ENCODE measurements around the gene CPNE8.

CPNE8 gene

GRCh38 chr12:38638401-38638800, 267.0 kb downstream of the CPNE8 start:
- no peaks in the 10 kb centered on the region for H3K4me1 ChIP-seq (ENCODE audit: control insufficient read depth in 2 of 2, insufficient read depth in 1 of 2, low read depth in 1 of 2, low read length in 2 of 2)
- no peak overlapping the region for H2BK15ac ChIP-seq (ENCODE audit: low read length)
- no peak overlapping the region for H4K91ac ChIP-seq (ENCODE audit: low read depth, low read length, poor library complexity)
- H2AFZ ChIP-seq (ENCODE audit: low read length) = no peak overlapping the region
- no peak overlapping the region for H3K9ac ChIP-seq (ENCODE audit: low read depth, low read length, poor library complexity)
- H3K4me2 ChIP-seq (ENCODE audit: insufficient read depth, low read length, poor library complexity, severe bottlenecking) = no peak overlapping the region
- H3K18ac ChIP-seq (ENCODE audit: low read length) = no peak overlapping the region
- H3K79me1 ChIP-seq (ENCODE audit: low read depth, low read length) = no peaks in the 10 kb centered on the region
- H3K4me3 ChIP-seq (ENCODE audit: low read length in 2 of 2) = no peak overlapping the region
- no peak overlapping the region for H3K27ac ChIP-seq (replicated peaks; ENCODE audit: low read length)
- H3K14ac ChIP-seq (ENCODE audit: low read length) = no peak overlapping the region
- no peak overlapping the region for H3K23ac ChIP-seq (ENCODE audit: low read depth, low read length, poor library complexity)
- no peaks in the 10 kb centered on the region for H3K27me3 ChIP-seq (ENCODE audit: control insufficient read depth in 3 of 3, insufficient read depth in 3 of 3, low read depth in 1 of 3, low read length in 3 of 3)
- no peak for DNase-seq (ENCODE audit: low spot score)
- no peak overlapping the region for H4K8ac ChIP-seq (ENCODE audit: low read depth, low read length)
- no peak overlapping the region for H2BK120ac ChIP-seq (ENCODE audit: low read depth, low read length)
- H3K36me3 ChIP-seq (replicated peaks in 1 of 2; ENCODE audit: control insufficient read depth in 2 of 2, insufficient read depth in 2 of 2, low read length in 2 of 2) = no peaks in the 10 kb centered on the region
- H3K4ac ChIP-seq (ENCODE audit: low read length) = no peak overlapping the region
- no CpG with 5 or more reads among the region's 2 CpGs for WGBS, 2 donors (ENCODE audit: extremely low coverage in 2 of 2, insufficient read length in 2 of 2, insufficient replicate concordance in 1 of 2)
- no peak overlapping the region for H2BK12ac ChIP-seq (ENCODE audit: low read length)
- no peaks in the 10 kb centered on the region for H3K9me3 ChIP-seq (replicated peaks in 1 of 2; ENCODE audit: control insufficient read depth in 2 of 2, insufficient read depth in 1 of 2, low read depth in 1 of 2, low read length in 2 of 2)
- no peak overlapping the region for H2BK5ac ChIP-seq (ENCODE audit: low read length)
- no peak overlapping the region for H2AK5ac ChIP-seq (ENCODE audit: low read depth, low read length)

GRCh38 chr12:38633511-38633910, 271.9 kb downstream of the CPNE8 start:
- no peak for DNase-seq (ENCODE audit: low spot score)
- H3K9ac ChIP-seq (ENCODE audit: low read depth, low read length, poor library complexity) = no peak overlapping the region
- H3K4me2 ChIP-seq (ENCODE audit: insufficient read depth, low read length, poor library complexity, severe bottlenecking) = no peak overlapping the region
- WGBS, 2 donors (ENCODE audit: extremely low coverage in 2 of 2, insufficient read length in 2 of 2, insufficient replicate concordance in 1 of 2) = no CpG with 5 or more reads among the region's 4 CpGs
- H2BK5ac ChIP-seq (ENCODE audit: low read length) = no peak overlapping the region
- H3K14ac ChIP-seq (ENCODE audit: low read length) = no peak overlapping the region
- H3K9me3 ChIP-seq (replicated peaks in 1 of 2; ENCODE audit: control insufficient read depth in 2 of 2, insufficient read depth in 1 of 2, low read depth in 1 of 2, low read length in 2 of 2) = no peaks in the 10 kb centered on the region
- H2BK120ac ChIP-seq (ENCODE audit: low read depth, low read length) = no peak overlapping the region
- no peaks in the 10 kb centered on the region for H3K36me3 ChIP-seq (replicated peaks in 1 of 2; ENCODE audit: control insufficient read depth in 2 of 2, insufficient read depth in 2 of 2, low read length in 2 of 2)
- H3K27ac ChIP-seq (replicated peaks; ENCODE audit: low read length) = no peak overlapping the region
- no peaks in the 10 kb centered on the region for H3K79me1 ChIP-seq (ENCODE audit: low read depth, low read length)
- H2BK15ac ChIP-seq (ENCODE audit: low read length) = no peak overlapping the region
- no peak overlapping the region for H3K23ac ChIP-seq (ENCODE audit: low read depth, low read length, poor library complexity)
- H3K18ac ChIP-seq (ENCODE audit: low read length) = no peak overlapping the region
- no peak overlapping the region for H4K91ac ChIP-seq (ENCODE audit: low read depth, low read length, poor library complexity)
- H4K8ac ChIP-seq (ENCODE audit: low read depth, low read length) = no peak overlapping the region
- no peak overlapping the region for H3K4ac ChIP-seq (ENCODE audit: low read length)
- H3K27me3 ChIP-seq (ENCODE audit: control insufficient read depth in 3 of 3, insufficient read depth in 3 of 3, low read depth in 1 of 3, low read length in 3 of 3) = no peaks in the 10 kb centered on the region
- H2AK5ac ChIP-seq (ENCODE audit: low read depth, low read length) = no peak overlapping the region
- H2BK12ac ChIP-seq (ENCODE audit: low read length) = no peak overlapping the region
- H3K4me3 ChIP-seq (ENCODE audit: low read length in 2 of 2) = no peak overlapping the region
- H2AFZ ChIP-seq (ENCODE audit: low read length) = no peak overlapping the region
- H3K4me1 ChIP-seq (ENCODE audit: control insufficient read depth in 2 of 2, insufficient read depth in 1 of 2, low read depth in 1 of 2, low read length in 2 of 2) = no peaks in the 10 kb centered on the region

- no peak overlapping the region for H2BK12ac ChIP-seq (ENCODE audit: low read length)
- H3K79me1 ChIP-seq (ENCODE audit: low read depth, low read length) = no peaks in the 10 kb centered on the region
- no peaks in the 10 kb centered on the region for H3K36me3 ChIP-seq (replicated peaks in 1 of 2; ENCODE audit: control insufficient read depth in 2 of 2, insufficient read depth in 2 of 2, low read length in 2 of 2)
- no peak overlapping the region for H3K14ac ChIP-seq (ENCODE audit: low read length)
- WGBS, 2 donors (ENCODE audit: extremely low coverage in 2 of 2, insufficient read length in 2 of 2, insufficient replicate concordance in 1 of 2) = no CpG with 5 or more reads among the region's 2 CpGs
- no peaks in the 10 kb centered on the region for H3K4me1 ChIP-seq (ENCODE audit: control insufficient read depth in 2 of 2, insufficient read depth in 1 of 2, low read depth in 1 of 2, low read length in 2 of 2)
- no peak overlapping the region for H2BK5ac ChIP-seq (ENCODE audit: low read length)
- no peak overlapping the region for H3K4me3 ChIP-seq (ENCODE audit: low read length in 2 of 2)
- H2BK15ac ChIP-seq (ENCODE audit: low read length) = no peak overlapping the region
- H3K9ac ChIP-seq (ENCODE audit: low read depth, low read length, poor library complexity) = no peak overlapping the region
- H3K9me3 ChIP-seq (replicated peaks in 1 of 2; ENCODE audit: control insufficient read depth in 2 of 2, insufficient read depth in 1 of 2, low read depth in 1 of 2, low read length in 2 of 2) = no peaks in the 10 kb centered on the region
- H2BK120ac ChIP-seq (ENCODE audit: low read depth, low read length) = no peak overlapping the region
- no peak overlapping the region for H3K27ac ChIP-seq (replicated peaks; ENCODE audit: low read length)
- no peak overlapping the region for H3K23ac ChIP-seq (ENCODE audit: low read depth, low read length, poor library complexity)
- no peak for DNase-seq (ENCODE audit: low spot score)
- H3K4ac ChIP-seq (ENCODE audit: low read length) = no peak overlapping the region
- H3K18ac ChIP-seq (ENCODE audit: low read length) = no peak overlapping the region
- no peak overlapping the region for H4K8ac ChIP-seq (ENCODE audit: low read depth, low read length)
- H2AFZ ChIP-seq (ENCODE audit: low read length) = no peak overlapping the region
- no peak overlapping the region for H3K4me2 ChIP-seq (ENCODE audit: insufficient read depth, low read length, poor library complexity, severe bottlenecking)
- no peak overlapping the region for H4K91ac ChIP-seq (ENCODE audit: low read depth, low read length, poor library complexity)
- H3K27me3 ChIP-seq (ENCODE audit: control insufficient read depth in 3 of 3, insufficient read depth in 3 of 3, low read depth in 1 of 3, low read length in 3 of 3) = no peaks in the 10 kb centered on the region
- H2AK5ac ChIP-seq (ENCODE audit: low read depth, low read length) = no peak overlapping the region
These were observed 276.3 kb downstream of the CPNE8 start for GRCh38 chr12:38629064-38629463.

- no peak overlapping the region for H2AFZ ChIP-seq (ENCODE audit: low read length)
- no peaks in the 10 kb centered on the region for H3K4me1 ChIP-seq (ENCODE audit: control insufficient read depth in 2 of 2, insufficient read depth in 1 of 2, low read depth in 1 of 2, low read length in 2 of 2)
- no peaks in the 10 kb centered on the region for H3K9me3 ChIP-seq (replicated peaks in 1 of 2; ENCODE audit: control insufficient read depth in 2 of 2, insufficient read depth in 1 of 2, low read depth in 1 of 2, low read length in 2 of 2)
- H3K79me1 ChIP-seq (ENCODE audit: low read depth, low read length) = no peaks in the 10 kb centered on the region
- H3K9ac ChIP-seq (ENCODE audit: low read depth, low read length, poor library complexity) = no peak overlapping the region
- no peak overlapping the region for H3K23ac ChIP-seq (ENCODE audit: low read depth, low read length, poor library complexity)
- H3K27me3 ChIP-seq (ENCODE audit: control insufficient read depth in 3 of 3, insufficient read depth in 3 of 3, low read depth in 1 of 3, low read length in 3 of 3) = no peaks in the 10 kb centered on the region
- no peak overlapping the region for H3K14ac ChIP-seq (ENCODE audit: low read length)
- H4K91ac ChIP-seq (ENCODE audit: low read depth, low read length, poor library complexity) = no peak overlapping the region
- DNase-seq (ENCODE audit: low spot score) = no peak
- H2BK120ac ChIP-seq (ENCODE audit: low read depth, low read length) = no peak overlapping the region
- H4K8ac ChIP-seq (ENCODE audit: low read depth, low read length) = no peak overlapping the region
- H3K4ac ChIP-seq (ENCODE audit: low read length) = no peak overlapping the region
- H2BK15ac ChIP-seq (ENCODE audit: low read length) = no peak overlapping the region
- H3K27ac ChIP-seq (replicated peaks; ENCODE audit: low read length) = no peak overlapping the region
- no peak overlapping the region for H3K18ac ChIP-seq (ENCODE audit: low read length)
- no peak overlapping the region for H3K4me3 ChIP-seq (ENCODE audit: low read length in 2 of 2)
- no peak overlapping the region for H2AK5ac ChIP-seq (ENCODE audit: low read depth, low read length)
- no peaks in the 10 kb centered on the region for H3K36me3 ChIP-seq (replicated peaks in 1 of 2; ENCODE audit: control insufficient read depth in 2 of 2, insufficient read depth in 2 of 2, low read length in 2 of 2)
- no peak overlapping the region for H3K4me2 ChIP-seq (ENCODE audit: insufficient read depth, low read length, poor library complexity, severe bottlenecking)
- H2BK5ac ChIP-seq (ENCODE audit: low read length) = no peak overlapping the region
- H2BK12ac ChIP-seq (ENCODE audit: low read length) = no peak overlapping the region
These were observed 277.1 kb downstream of the CPNE8 start for GRCh38 chr12:38628288-38628687.
